K562 (cell line): ENCODE measurements around the gene HSPA4. TPM values are rescaled to one million over a fixed set of nuclear protein-coding genes. Genes with fewer than 3 reads are reported as not detected.
A peak's percentile ranks its signal among the peaks of the same experiment; 100 is the strongest.

Experiments
- ATF3 ChIP-seq, 2 experiments: fragments of 450-650 bp in 1 of 2; sonication (generic) in 1 of 2; formaldehyde crosslinking in 1 of 2; IDR thresholded peaks in 1 of 2; conservative IDR thresholded peaks in 1 of 2; 2 replicates each; pipeline versions ENCODE4 v1.6.1 to v1.8.1; 2016 to 2023; ENCODE audit warnings: mild to moderate bottlenecking in 2 of 2, moderate library complexity in 2 of 2, inconsistent platforms in 1 of 2, missing genetic modification reagents in 1 of 2
- E2F6 ChIP-seq, 2 experiments: IDR thresholded peaks; 2 replicates each; pipeline ENCODE4 v1.6.1; 2011; ENCODE audit warnings: borderline replicate concordance in 1 of 2, control low read depth in 1 of 2, low read depth in 1 of 2, low read length in 1 of 2, mild to moderate bottlenecking in 1 of 2, mixed read lengths in 1 of 2, moderate library complexity in 1 of 2; ENCODE audit not compliant: insufficient read depth in 1 of 2, insufficient read length in 1 of 2, poor library complexity in 1 of 2, severe bottlenecking in 1 of 2; ENCODE audit errors: extremely low read depth in 1 of 2
- ETS2 ChIP-seq: IDR thresholded peaks from 2 replicates; pipeline ENCODE4 v1.6.1; 2016; ENCODE audit warnings: borderline replicate concordance, missing genetic modification characterization, mild to moderate bottlenecking, moderate library complexity, missing compliant biosample characterization; ENCODE audit not compliant: poor library complexity, severe bottlenecking
- ETV5 ChIP-seq: sonication (generic); formaldehyde crosslinking; IDR thresholded peaks from 2 replicates; pipeline ENCODE4 v1.4.0; 2020; ENCODE audit warnings: low read depth, mild to moderate bottlenecking, missing genetic modification reagents
- FOXO4 ChIP-seq: fragments of 450-650 bp; formaldehyde crosslinking; IDR thresholded peaks from 2 replicates; pipeline ENCODE4 v1.4.0; 2020; ENCODE audit warnings: mild to moderate bottlenecking, moderate library complexity
- HLTF ChIP-seq: fragments of 450-650 bp; IDR thresholded peaks from 2 replicates; pipeline ENCODE4 v1.6.1; 2016
- ILF3 ChIP-seq: fragments of 450-650 bp; IDR thresholded peaks from 2 replicates; pipeline ENCODE4 v1.6.1; 2018; ENCODE audit warnings: antibody characterized with exemption, mild to moderate bottlenecking, moderate library complexity, borderline replicate concordance
- MAX ChIP-seq: sonication (generic); formaldehyde crosslinking; IDR thresholded peaks from 2 replicates; pipeline ENCODE4 v1.9.0; 2022; ENCODE audit warnings: mild to moderate bottlenecking, missing genetic modification reagents
- MITF ChIP-seq: IDR thresholded peaks from 2 replicates; pipeline ENCODE4 v1.6.1; 2014; ENCODE audit warnings: antibody characterized with exemption
- MLLT1 ChIP-seq, 2 experiments: fragments of 450-650 bp; IDR thresholded peaks; 2 replicates each; pipeline ENCODE4 v1.6.1; 2016
- NKRF ChIP-seq: fragments of 450-650 bp; IDR thresholded peaks from 2 replicates; pipeline ENCODE4 v1.6.1; 2016; ENCODE audit warnings: borderline replicate concordance
- PYGO2 ChIP-seq: fragments of 450-650 bp; IDR thresholded peaks from 2 replicates; pipeline ENCODE4 v1.6.1; 2016; ENCODE audit warnings: mild to moderate bottlenecking, missing genetic modification characterization, moderate library complexity, missing compliant biosample characterization
- RBM22 ChIP-seq: fragments of 200-400 bp; formaldehyde crosslinking; IDR thresholded peaks from 2 replicates; pipeline ENCODE4 v1.6.1; 2018; ENCODE audit warnings: low read length, low read depth; ENCODE audit not compliant: poor library complexity, severe bottlenecking
- RBM34 ChIP-seq: fragments of 200-400 bp; formaldehyde crosslinking; IDR thresholded peaks from 2 replicates; pipeline ENCODE4 v1.6.1; 2018; ENCODE audit warnings: low read length, borderline replicate concordance; ENCODE audit not compliant: insufficient read depth
- ZNF146 ChIP-seq: IDR thresholded peaks from one replicate; pipeline ENCODE4 v1.6.1; 2018; ENCODE audit warnings: missing compliant biosample characterization; ENCODE audit not compliant: unreplicated experiment
- ZNF3 ChIP-seq: fragments of 250-450 bp; sonication (Bioruptor Pico); IDR thresholded peaks from 2 replicates; pipeline ENCODE4 v1.5.0; 2021; ENCODE audit warnings: mild to moderate bottlenecking, moderate library complexity
- polyA plus RNA-seq, 8 experiments: library from polyadenylated mRNA; depleted of rRNA in 4 of 8; stranded (reverse) in 5 of 8; unstranded in 3 of 8; fragments of >200 nt; fragmentation: Nextera tagmentation in 2 of 8; fragmentation: Illumina TruSeq in 1 of 8; extraction: Ambion mirVana in 2 of 8; extraction: Trizol in 1 of 8; gene quantifications; 2 replicates each; pipeline versions ENCODE4 v1.2.1 to v1.2.3, GENCODE V29; 2011 to 2014; ENCODE audit warnings: inconsistent platforms in 1 of 8, missing spikeins in 1 of 8
- total RNA-seq, 7 experiments: library from RNA; depleted of rRNA in 6 of 7; stranded (reverse); fragments of >200 nt in 6 of 7; fragmentation: Illumina TruSeq in 2 of 7; extraction: Trizol in 2 of 7; gene quantifications; 2 replicates each; pipeline versions ENCODE4 v1.2.1 to v1.2.3, GENCODE V29; 2011 to 2021; ENCODE audit warnings: low replicate concordance in 1 of 7

Gene HSPA4
- total and polyA plus RNA-seq, 9 of the 15 experiments (the other 6 are each of a cell fraction or from before 2014, with no cell fraction given) = 90.3 to 286 (median 148) TPM

GRCh38 chr5:133051542-133052316 is at the start of gene HSPA4 (continued):
- TF ChIP-seq ATF3 (IDR thresholded peaks at IDR 0.05) (no peak), ATF3 (CRISPR knock-in tag; conservative IDR thresholded peaks at IDR 0.05) (peak; percentile 67), ZNF3 (CRISPR knock-in tag) (no peak), FOXO4 (CRISPR knock-in tag) (no peak), MLLT1 (IDR thresholded peaks at IDR 0.05) (peak in 1 of 2 experiments; percentile 52; a peak in 1 of 4 replicates), ETS2 (no peak), MAX (CRISPR knock-in tag) (no peak), ZNF146 (CRISPR knock-in tag) (peak; percentile 6), MITF (0 out of 2 replicates have a peak, but pooled peaks have one; percentile 9), RBM22 (no peak), NKRF (peak; percentile 50), PYGO2 (no peak), RBM34 (no peak), ILF3 (no peak; the same call in 1 of the 2 replicates), E2F6 (IDR thresholded peaks at IDR 0.05; ENCODE audit: borderline replicate concordance in 1 of 2, extremely low read depth in 1 of 2, insufficient read depth in 1 of 2, insufficient read length in 1 of 2, low read depth in 1 of 2, low read length in 1 of 2, poor library complexity in 1 of 2, severe bottlenecking in 1 of 2) (no peak), ETV5 (CRISPR knock-in tag) (peak; percentile 82), HLTF (no peak)
